Measurements from ENCODE around the gene CALHM4. TPM values are rescaled to one million over a fixed set of nuclear protein-coding genes. Genes with fewer than 3 reads are reported as not detected.

The CALHM4 gene
- total RNA-seq, 1 experiment from 2014 or later = not detected

DNA sequence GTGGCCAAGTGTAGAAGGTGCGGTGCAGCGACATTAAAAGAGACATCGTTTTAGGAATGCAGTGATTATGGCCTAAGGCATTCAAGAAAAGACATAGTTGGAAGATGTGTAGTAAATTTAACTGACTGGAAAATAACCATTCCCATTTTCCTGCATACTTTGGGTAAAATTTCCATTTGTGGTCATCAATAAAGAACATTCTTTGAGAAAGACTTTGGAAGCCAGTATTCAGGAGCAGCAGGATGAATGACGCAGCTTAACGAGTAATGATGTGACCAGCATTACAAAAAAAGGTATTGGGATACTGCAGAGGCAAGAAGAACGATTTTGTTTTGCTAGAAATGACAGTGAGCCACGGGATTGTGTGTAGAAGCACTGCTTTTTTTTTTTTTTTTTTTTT is 10.8 kb downstream of the CALHM4 start:
- H3K36me3 ChIP-seq = no peaks in the 10 kb centered on the region
- no peak for DNase-seq
- no peak overlapping the region for H3K4me3 ChIP-seq
- H3K9me3 ChIP-seq = no peaks in the 10 kb centered on the region
- H3K27me3 ChIP-seq = 0 out of 2 replicates have a peak, but pooled peaks cover 5% of the 10 kb centered on the region

GRCh38 chr6:116564921-116565872 is 11.6 kb downstream of the CALHM4 start:
- H3K4me3 ChIP-seq = no peak overlapping the region
- no peak for DNase-seq
- H3K9me3 ChIP-seq = no peaks in the 10 kb centered on the region
- 0 out of 2 replicates have a peak, but pooled peaks cover 5% of the 10 kb centered on the region for H3K27me3 ChIP-seq
- H3K36me3 ChIP-seq = no peaks in the 10 kb centered on the region

DNA sequence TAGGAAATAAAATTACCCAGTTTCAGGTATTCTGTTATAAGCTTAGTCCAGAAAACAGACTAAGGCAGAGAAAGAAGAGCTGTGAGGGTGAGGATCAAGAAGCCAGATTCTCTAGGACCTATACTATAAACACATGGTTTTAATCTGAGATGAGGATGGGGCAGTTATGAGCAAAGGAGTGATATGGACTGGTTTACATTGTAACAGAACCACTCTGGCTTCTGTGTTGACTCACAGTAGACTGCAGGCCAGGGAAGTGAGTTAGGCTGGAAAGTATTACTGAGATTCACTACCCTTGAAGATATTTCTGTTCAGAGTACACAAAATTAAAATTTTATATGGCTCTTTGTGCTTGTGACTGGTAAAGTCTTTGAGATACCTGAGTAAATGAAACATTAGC is 14.6 kb downstream of the CALHM4 start:
- H3K27me3 ChIP-seq = no peaks in the 10 kb centered on the region
- no peaks in the 10 kb centered on the region for H3K36me3 ChIP-seq
- no peak for DNase-seq
- no peak overlapping the region for H3K4me3 ChIP-seq
- H3K9me3 ChIP-seq = no peaks in the 10 kb centered on the region

DNA sequence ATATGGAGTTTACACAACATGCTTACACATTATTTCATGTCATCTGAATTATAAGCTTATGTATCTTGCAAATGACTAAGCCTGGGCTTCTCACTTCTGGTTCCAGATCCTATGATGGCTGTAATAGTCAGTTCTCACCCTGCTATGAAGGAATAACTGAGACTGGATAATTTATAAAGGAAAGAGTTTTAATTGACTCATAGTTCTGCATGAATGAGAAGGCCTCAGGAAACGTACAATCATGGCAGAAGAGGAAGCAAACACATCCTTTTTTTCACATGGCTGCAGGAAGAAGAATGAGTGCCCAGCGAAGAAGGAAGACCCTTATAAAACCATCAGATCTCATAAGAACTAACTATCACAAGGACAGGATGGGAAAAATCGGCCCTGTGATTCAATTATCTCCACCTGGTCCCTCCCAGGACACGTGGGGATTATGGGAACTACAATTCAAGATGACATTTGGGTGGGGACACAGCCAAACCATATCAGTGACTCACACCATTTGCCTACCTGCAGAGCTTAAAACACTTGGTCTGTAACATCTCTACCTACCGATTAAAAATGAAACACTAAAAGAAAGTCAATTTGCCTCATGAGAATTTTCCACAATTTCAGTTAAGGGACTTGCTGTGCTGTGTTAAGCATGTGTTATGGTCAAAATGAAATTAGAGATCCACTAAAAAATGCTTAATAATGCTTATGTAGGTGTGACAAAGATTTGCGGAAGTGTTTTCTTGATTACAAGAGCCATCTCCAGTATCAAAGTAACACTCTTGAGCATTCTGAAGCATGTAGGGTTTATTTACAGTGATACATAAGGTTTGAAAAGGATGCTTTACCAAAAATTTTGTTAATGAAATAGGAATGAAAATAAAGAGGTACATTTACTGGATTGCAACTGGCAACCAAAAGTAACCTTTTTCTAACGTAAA is 15.5 kb downstream of the CALHM4 start:
- H3K27me3 ChIP-seq = no peaks in the 10 kb centered on the region

GRCh38 chr6:116570856-116571682 is 17.5 kb downstream of the CALHM4 start, which contains the start of gene RWDD1:
TSS of gene RWDD1 (plus strand) at chr6:116571504. CDS start at chr6:116571583, 79 bp downstream.
- H3K9me3 ChIP-seq = no peaks in the 10 kb centered on the region
- peaks cover 20% of the 10 kb centered on the region for H3K36me3 ChIP-seq
- peak; percentile 99 for DNase-seq
- peak within 1 kb of the TSS; percentile 87 for H3K4me3 ChIP-seq
- H3K27me3 ChIP-seq = no peaks in the 10 kb centered on the region

More for the DNA sequence above, 15.5 kb downstream of the CALHM4 start:
- Histone ChIP-seq H3K9me3 (no peaks in the 10 kb centered on the region), H3K4me3 (no peak overlapping the region), H3K36me3 (peaks cover 4% of the 10 kb centered on the region)
- no peak for DNase-seq

GRCh38 chr6:116571683-116572000 is 18.1 kb downstream of the CALHM4 start:
- DNase-seq = no peak
- Histone ChIP-seq H3K9me3 (no peaks in the 10 kb centered on the region), H3K4me3 (peak overlapping the region; percentile 87), H3K27me3 (no peaks in the 10 kb centered on the region), H3K36me3 (peaks cover 26% of the 10 kb centered on the region)

GRCh38 chr6:116572162-116572561 is 18.6 kb downstream of the CALHM4 start:
- peaks cover 30% of the 10 kb centered on the region for H3K36me3 ChIP-seq
- H3K27me3 ChIP-seq = no peaks in the 10 kb centered on the region
- H3K9me3 ChIP-seq = no peaks in the 10 kb centered on the region
- H3K4me3 ChIP-seq = peak overlapping the region; percentile 87
- peak; percentile 37 for DNase-seq

- Histone ChIP-seq H3K4me3 (no peak overlapping the region), H3K9me3 (no peaks in the 10 kb centered on the region), H3K36me3 (peaks cover 47% of the 10 kb centered on the region), H3K27me3 (no peaks in the 10 kb centered on the region)
- no peak for DNase-seq
Measured at GRCh38 chr6:116575227-116575626, 21.7 kb downstream of the CALHM4 start.

DNA sequence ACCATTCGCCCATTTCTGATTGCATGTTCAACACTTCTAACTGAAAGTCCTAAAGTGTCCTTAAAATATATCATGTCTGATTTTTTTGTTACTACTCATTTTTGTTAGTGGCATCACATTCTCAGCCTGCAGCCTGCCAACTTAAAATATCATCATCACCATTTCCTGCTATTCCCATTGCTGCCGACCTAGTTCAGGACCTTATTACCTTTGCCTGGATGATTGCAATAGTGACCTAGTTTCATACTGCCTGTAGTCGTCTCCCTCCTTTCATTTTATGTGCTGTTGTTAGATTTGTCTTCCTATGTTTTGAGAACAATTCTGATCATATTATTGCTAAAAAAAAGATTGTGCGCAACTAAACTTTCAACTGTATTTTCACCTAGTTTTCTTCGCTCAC is 23.9 kb downstream of the CALHM4 start:
- Histone ChIP-seq H3K27me3 (no peaks in the 10 kb centered on the region), H3K9me3 (no peaks in the 10 kb centered on the region), H3K4me3 (no peak overlapping the region), H3K36me3 (peaks cover 67% of the 10 kb centered on the region)
- DNase-seq = no peak

DNA sequence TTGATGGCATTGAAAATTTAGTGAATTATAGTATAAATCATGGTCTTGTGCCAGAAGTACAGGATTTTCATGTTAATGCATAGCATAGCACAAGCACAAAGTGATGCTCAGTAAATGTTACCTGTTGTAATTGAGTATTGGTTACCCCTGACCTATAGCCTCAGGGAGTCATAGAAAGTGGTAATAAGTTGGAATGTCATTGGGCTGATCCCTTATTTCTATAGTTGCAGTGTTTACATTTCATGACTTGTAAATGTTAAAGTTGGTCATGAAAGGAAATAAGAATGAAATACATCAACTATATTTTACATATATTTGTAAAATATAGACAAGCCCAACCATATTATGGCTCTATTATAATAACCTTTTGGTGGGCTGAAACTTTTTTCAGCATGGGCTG is 24.8 kb downstream of the CALHM4 start:
- peaks cover 71% of the 10 kb centered on the region for H3K36me3 ChIP-seq
- no peak for DNase-seq
- no peaks in the 10 kb centered on the region for H3K27me3 ChIP-seq
- no peaks in the 10 kb centered on the region for H3K9me3 ChIP-seq
- no peak overlapping the region for H3K4me3 ChIP-seq

DNA sequence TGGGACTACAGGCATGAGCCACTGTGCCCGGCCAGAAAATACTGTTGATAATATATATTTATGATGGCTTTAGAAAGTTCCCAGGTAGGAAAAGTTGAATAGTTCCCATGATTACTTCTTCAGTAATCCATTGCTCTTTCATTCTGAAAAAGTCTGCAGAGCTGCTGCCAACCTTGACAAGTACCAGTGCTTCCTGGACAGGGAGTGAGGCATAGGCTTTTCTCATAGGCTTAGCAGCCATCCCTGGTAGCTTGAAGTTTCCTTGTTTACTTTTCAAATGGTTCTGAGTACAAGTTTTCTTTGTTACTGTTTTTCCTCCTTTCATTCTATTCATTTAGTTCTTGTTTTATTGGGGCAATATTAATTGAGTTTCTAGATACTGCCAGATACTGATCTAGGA is 25.6 kb downstream of the CALHM4 start:
- no peak for DNase-seq
- Histone ChIP-seq H3K36me3 (peaks cover 70% of the 10 kb centered on the region), H3K9me3 (no peaks in the 10 kb centered on the region), H3K4me3 (no peak overlapping the region), H3K27me3 (no peaks in the 10 kb centered on the region)

DNA sequence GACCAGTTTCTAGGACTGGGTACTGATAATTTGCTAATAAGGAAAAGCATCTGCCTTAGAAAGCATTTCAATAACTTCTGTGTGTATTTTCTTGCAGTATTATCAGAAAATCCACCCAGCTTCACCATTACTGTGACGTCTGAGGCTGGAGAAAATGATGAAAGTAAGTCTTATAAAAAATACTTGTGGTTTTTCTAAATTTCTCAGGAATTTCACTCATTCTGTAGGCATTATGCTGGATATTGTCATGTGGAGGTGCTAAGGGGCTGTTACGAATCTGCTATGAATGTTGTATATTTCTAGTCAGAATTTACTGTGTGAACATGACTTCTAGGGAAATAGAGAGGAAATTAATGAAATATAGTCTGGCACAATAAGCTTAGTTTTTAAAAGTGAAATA is 26.6 kb downstream of the CALHM4 start:
- Histone ChIP-seq H3K27me3 (no peaks in the 10 kb centered on the region), H3K4me3 (no peak overlapping the region), H3K9me3 (no peaks in the 10 kb centered on the region), H3K36me3 (peaks cover 73% of the 10 kb centered on the region)
- no peak for DNase-seq

DNA sequence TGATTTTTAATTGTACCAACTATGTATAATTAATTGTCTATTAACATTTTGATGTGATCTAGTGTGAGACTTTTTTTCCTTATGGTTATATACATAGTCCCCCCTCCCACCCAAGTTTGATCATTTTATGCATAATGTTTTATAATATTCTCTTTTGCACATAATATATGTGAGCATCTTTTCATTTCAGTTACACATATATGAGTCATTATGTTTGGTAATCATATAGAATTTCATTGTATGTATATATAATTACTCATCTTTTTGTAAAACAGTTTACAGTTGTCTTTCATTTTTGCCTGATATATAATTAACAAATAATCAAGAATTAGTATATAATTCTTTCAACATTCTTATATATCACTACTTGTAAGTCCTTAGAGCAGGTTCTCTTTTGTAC is 32.7 kb downstream of the CALHM4 start:
- DNase-seq = no peak
- no peaks in the 10 kb centered on the region for H3K9me3 ChIP-seq
- no peaks in the 10 kb centered on the region for H3K27me3 ChIP-seq
- H3K4me3 ChIP-seq = no peak overlapping the region
- peaks cover 55% of the 10 kb centered on the region for H3K36me3 ChIP-seq

- Histone ChIP-seq H3K36me3 (peaks cover 55% of the 10 kb centered on the region), H3K27me3 (no peaks in the 10 kb centered on the region), H3K4me3 (no peak overlapping the region), H3K9me3 (no peaks in the 10 kb centered on the region)
- no peak for DNase-seq
Measured at GRCh38 chr6:116586738-116587137, 33.2 kb downstream of the CALHM4 start.

- no peak for DNase-seq
- H3K27me3 ChIP-seq = no peaks in the 10 kb centered on the region
- H3K36me3 ChIP-seq = peaks cover 26% of the 10 kb centered on the region
- no peaks in the 10 kb centered on the region for H3K9me3 ChIP-seq
- no peak overlapping the region for H3K4me3 ChIP-seq
Measured at GRCh38 chr6:116595247-116595646, 41.7 kb downstream of the CALHM4 start.

DNA sequence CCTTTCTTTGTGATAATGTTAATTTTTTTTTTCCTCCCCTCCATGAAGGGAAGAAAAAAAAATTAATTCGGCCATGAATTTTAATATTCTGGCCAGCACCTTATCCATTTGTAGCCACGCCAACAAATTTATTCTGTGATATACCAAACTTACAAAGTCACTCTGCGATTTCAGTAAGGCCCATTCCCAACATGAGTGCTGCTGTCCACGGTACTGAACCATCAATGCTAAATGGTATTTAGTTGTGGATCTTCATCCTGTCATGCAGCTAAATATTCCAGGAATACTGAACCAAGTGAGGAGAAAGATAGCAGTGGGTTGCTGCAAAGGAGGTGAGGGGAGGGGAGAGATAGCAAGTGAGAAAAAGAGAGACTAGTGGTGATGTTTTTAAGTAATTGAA is 43.3 kb downstream of the CALHM4 start:
- peaks cover 16% of the 10 kb centered on the region for H3K36me3 ChIP-seq
- no peak overlapping the region for H3K4me3 ChIP-seq
- no peak for DNase-seq
- H3K27me3 ChIP-seq = no peaks in the 10 kb centered on the region
- no peaks in the 10 kb centered on the region for H3K9me3 ChIP-seq

All from MG63 (cell line).